ENCODE data around the gene AGFG2. TPM values are rescaled to one million over a fixed set of nuclear protein-coding genes. Genes with fewer than 3 reads are reported as not detected.

Gene AGFG2, protein sequence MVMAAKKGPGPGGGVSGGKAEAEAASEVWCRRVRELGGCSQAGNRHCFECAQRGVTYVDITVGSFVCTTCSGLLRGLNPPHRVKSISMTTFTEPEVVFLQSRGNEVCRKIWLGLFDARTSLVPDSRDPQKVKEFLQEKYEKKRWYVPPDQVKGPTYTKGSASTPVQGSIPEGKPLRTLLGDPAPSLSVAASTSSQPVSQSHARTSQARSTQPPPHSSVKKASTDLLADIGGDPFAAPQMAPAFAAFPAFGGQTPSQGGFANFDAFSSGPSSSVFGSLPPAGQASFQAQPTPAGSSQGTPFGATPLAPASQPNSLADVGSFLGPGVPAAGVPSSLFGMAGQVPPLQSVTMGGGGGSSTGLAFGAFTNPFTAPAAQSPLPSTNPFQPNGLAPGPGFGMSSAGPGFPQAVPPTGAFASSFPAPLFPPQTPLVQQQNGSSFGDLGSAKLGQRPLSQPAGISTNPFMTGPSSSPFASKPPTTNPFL
- 10 to 100 TPM; 33.0 to 94.9 TPM for total RNA-seq

DNA sequence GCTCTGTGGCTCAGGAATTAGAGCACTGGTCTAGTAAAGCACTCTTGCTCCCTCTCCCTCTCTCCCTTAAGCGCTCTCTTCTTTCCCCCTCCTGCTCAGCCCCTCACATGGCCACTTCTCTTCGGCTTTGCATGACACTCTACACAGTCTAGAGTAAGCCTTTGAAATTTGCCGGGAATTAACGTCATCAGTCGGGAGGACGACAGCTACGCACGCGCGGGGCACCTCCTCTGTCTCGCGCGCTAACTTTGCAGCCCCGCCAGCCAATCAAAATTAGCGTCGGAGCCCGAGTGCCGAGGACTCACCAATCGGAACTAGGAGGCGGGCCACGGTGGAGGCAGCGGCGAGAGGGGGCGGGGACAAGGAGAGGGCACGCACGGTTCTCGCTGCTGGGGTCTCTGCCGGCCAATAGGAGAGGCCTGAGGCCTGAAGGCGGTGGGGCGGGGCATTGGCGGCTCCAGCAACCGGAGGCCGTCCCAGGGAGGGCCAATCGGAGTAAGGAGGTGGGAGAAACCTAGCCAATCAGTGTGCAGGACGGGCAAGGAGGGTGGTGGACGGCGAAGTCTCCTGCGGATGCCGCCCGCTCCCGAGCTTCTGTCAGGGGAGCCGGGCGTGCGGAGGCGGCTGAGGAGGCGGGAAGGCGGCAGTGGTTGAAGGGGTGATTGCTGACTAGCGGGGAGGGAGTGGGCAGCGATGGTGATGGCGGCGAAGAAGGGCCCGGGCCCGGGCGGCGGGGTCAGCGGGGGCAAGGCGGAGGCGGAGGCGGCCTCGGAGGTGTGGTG lies at the start of gene AGFG2:
Gene AGFG2 (plus strand): TSS at position 550 of the 782 bp plus-strand sequence. CDS start 144 bp downstream, at position 694.
- Histone ChIP-seq H3K27me3 (replicated peaks; ENCODE audit: insufficient read depth) (no peaks in the 10 kb centered on the region), H3K9me3 (no peaks in the 10 kb centered on the region), H3K4me3 (peak within 1 kb of the TSS; percentile 85 to 87), H3K4me1 (replicated peaks) (peaks cover 8% of the 10 kb centered on the region), H3K27ac (peak within 1 kb of the TSS; percentile 74 to 75), H3K36me3 (no peaks in the 10 kb centered on the region)
- intact Hi-C loops (cut with DNase I), result loop anchor here (5.0 kb wide), 1 partner anchor 43 kb away; no protein-coding TSS in a partner anchor
- TF ChIP-seq POLR2A (IDR thresholded peaks at IDR 0.05), result peak; percentile 97
- TF ChIP-seq POLR2AphosphoS5 (IDR thresholded peaks at IDR 0.05), result peak; percentile 97
- TF ChIP-seq CTCF (IDR thresholded peaks at IDR 0.05), result peak in 1 of 4 experiments; percentile 24
- peak; percentile 100 for DNase-seq (ENCODE audit: low spot score)
- under 1% methylated on average over 60 of the region's 60 CpGs for WGBS

- H3K4me1 ChIP-seq (replicated peaks), result no peaks in the 10 kb centered on the region
- H3K27ac ChIP-seq, result no peak overlapping the region
- no peak overlapping the region for H3K4me3 ChIP-seq
- H3K9me3 ChIP-seq, result no peaks in the 10 kb centered on the region
- H3K27me3 ChIP-seq (replicated peaks; ENCODE audit: insufficient read depth), result no peaks in the 10 kb centered on the region
- WGBS, result 40% methylated on average over 9 of the region's 9 CpGs
- no peak for TF ChIP-seq CTCF (IDR thresholded peaks at IDR 0.05)
- no peak for TF ChIP-seq POLR2AphosphoS5 (IDR thresholded peaks at IDR 0.05)
- TF ChIP-seq POLR2A (IDR thresholded peaks at IDR 0.05), result no peak
- DNase-seq (ENCODE audit: low spot score), result no peak
- intact Hi-C loops (cut with DNase I), result no loop called here
- no peaks in the 10 kb centered on the region for H3K36me3 ChIP-seq
These were observed 49.2 kb upstream of the AGFG2 start for GRCh38 chr7:100489824-100490223.

DNA sequence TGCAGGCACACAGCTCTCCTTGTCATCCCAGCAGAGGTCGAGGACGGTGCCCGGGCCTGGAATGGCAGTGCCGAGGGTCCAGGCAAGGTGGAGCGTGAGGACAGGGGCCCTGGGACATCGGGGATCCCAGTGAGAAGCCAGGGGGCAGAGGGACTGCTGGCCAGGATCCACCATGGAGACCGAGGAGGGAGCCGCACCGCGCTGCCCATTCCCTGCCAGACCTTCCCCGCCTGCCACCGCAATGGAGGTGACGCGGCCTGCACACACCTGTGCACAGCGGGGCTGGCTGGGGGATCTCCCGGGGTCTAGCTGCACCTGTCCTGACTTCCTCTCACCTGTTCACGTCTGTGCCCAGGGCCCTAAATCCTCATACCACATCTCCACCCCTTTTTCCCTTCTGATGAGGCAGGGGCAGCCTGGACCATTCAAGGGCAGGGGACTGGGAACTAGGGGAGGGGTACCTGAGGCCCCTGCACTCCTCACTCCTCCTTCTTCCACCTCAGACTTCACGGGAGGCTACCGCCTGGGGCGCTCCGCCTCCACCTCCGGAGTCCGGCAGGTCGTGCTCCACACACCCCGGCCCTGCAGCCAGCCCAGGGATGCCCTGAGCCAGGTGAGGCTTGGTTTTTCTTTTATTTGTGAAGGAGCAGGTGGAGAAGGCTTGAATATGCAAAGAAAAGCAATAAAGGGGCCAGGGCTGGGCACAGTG lies 48.4 kb upstream of the AGFG2 start:
- H3K27me3 ChIP-seq (replicated peaks; ENCODE audit: insufficient read depth), result no peaks in the 10 kb centered on the region
- no peak for DNase-seq (ENCODE audit: low spot score)
- no peak overlapping the region for H3K4me3 ChIP-seq
- no peaks in the 10 kb centered on the region for H3K36me3 ChIP-seq
- H3K4me1 ChIP-seq (replicated peaks), result no peaks in the 10 kb centered on the region
- 87% methylated on average over 25 of the region's 25 CpGs for WGBS
- intact Hi-C loops (cut with DNase I), result no loop called here
- no peak for TF ChIP-seq CTCF (IDR thresholded peaks at IDR 0.05)
- no peaks in the 10 kb centered on the region for H3K9me3 ChIP-seq
- H3K27ac ChIP-seq, result no peak overlapping the region

DNA sequence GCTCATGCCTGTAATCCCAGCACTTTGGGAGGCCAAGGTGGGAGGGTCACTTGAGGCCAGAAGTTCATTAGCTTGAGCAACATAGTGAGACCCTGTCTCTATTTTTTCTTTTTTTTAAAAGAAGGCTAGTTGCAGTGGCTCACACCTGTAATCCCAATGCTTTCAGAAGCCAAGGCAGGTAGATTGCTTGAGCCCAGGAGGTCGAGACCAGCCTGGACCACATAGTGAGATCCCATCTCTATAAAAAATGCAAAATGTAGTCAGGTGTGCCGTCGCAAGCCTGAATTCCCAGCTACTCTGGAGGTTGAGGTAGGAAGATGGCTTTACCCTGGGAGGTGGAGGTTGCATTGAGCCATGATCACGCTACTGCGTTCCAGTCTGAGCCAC lies 47.8 kb upstream of the AGFG2 start:
- H3K4me1 ChIP-seq (replicated peaks), result no peaks in the 10 kb centered on the region
- TF ChIP-seq POLR2A (IDR thresholded peaks at IDR 0.05), result no peak
- no peak for TF ChIP-seq CTCF (IDR thresholded peaks at IDR 0.05)
- TF ChIP-seq POLR2AphosphoS5 (IDR thresholded peaks at IDR 0.05), result no peak
- H3K27ac ChIP-seq, result no peak overlapping the region
- WGBS, result 98% methylated on average over 5 of the region's 5 CpGs
- DNase-seq (ENCODE audit: low spot score), result no peak
- no peak overlapping the region for H3K4me3 ChIP-seq
- intact Hi-C loops (cut with DNase I), result no loop called here
- no peaks in the 10 kb centered on the region for H3K36me3 ChIP-seq
- H3K9me3 ChIP-seq, result no peaks in the 10 kb centered on the region
- H3K27me3 ChIP-seq (replicated peaks; ENCODE audit: insufficient read depth), result no peaks in the 10 kb centered on the region

Data from prostate gland (tissue), 2 donors.